GM06990 (cell line): Measurements from ENCODE around the gene PLXDC1.
A peak's percentile ranks its signal among the peaks of the same experiment; 100 is the strongest.
"Not testable (repeated sequence)": the region's sequence is repeated elsewhere in the genome, so short reads cannot be mapped to it uniquely, and the experiment has no call there.

Experiments used
- DNase-seq: peaks from one replicate; pipeline ENCODE4 v3.0.0-alpha.2; 2011; ENCODE audit not compliant: insufficient read length; ENCODE audit errors: extremely low read depth
- H3K27me3 ChIP-seq: replicated peaks from 2 replicates; pipeline ENCODE4 v1.6.0; 2011; ENCODE audit warnings: low read length; ENCODE audit not compliant: control insufficient read depth, insufficient read depth
- H3K36me3 ChIP-seq: 2 replicates; pipeline ENCODE4 v1.5.1; 2011; ENCODE audit warnings: low read length; ENCODE audit not compliant: control insufficient read depth, insufficient read depth
- H3K4me3 ChIP-seq: replicated peaks from 2 replicates; pipeline ENCODE4 v1.5.1; 2011; ENCODE audit warnings: low read depth, mild to moderate bottlenecking, control low read depth, low read length
- TF ChIP-seq, protein P1 (sequence below): IDR thresholded peaks from 2 replicates; pipeline ENCODE4 v1.5.1; 2011; ENCODE audit warnings: low read length, control low read depth, mild to moderate bottlenecking, inconsistent platforms; ENCODE audit not compliant: insufficient read depth, poor library complexity, severe bottlenecking

The PLXDC1 gene

DNA sequence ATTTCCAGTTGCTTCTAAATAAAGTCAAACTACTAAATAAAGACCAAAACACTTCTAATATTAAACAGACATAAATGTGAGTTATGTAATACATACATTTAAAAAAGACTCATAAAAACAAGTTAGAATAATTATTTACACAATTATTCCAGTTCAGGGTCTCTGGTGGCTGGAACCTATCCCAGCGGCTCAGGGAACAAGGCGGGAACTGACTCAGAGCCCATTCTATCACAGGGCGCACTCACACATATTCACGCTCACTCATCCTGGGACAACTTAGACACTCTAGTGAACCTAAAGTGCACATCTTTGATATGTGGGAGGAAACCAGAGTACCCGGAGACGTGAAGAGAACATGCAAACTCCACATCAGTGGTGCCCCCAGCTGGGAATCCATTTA, 25.0 kb downstream of the PLXDC1 start:
- H3K4me3 ChIP-seq = no peak overlapping the region
- H3K36me3 ChIP-seq = no peaks in the 10 kb centered on the region
- no peak for DNase-seq
- TF ChIP-seq, protein P1, sequence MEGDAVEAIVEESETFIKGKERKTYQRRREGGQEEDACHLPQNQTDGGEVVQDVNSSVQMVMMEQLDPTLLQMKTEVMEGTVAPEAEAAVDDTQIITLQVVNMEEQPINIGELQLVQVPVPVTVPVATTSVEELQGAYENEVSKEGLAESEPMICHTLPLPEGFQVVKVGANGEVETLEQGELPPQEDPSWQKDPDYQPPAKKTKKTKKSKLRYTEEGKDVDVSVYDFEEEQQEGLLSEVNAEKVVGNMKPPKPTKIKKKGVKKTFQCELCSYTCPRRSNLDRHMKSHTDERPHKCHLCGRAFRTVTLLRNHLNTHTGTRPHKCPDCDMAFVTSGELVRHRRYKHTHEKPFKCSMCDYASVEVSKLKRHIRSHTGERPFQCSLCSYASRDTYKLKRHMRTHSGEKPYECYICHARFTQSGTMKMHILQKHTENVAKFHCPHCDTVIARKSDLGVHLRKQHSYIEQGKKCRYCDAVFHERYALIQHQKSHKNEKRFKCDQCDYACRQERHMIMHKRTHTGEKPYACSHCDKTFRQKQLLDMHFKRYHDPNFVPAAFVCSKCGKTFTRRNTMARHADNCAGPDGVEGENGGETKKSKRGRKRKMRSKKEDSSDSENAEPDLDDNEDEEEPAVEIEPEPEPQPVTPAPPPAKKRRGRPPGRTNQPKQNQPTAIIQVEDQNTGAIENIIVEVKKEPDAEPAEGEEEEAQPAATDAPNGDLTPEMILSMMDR = no peak
- H3K27me3 ChIP-seq = no peaks in the 10 kb centered on the region

DNA sequence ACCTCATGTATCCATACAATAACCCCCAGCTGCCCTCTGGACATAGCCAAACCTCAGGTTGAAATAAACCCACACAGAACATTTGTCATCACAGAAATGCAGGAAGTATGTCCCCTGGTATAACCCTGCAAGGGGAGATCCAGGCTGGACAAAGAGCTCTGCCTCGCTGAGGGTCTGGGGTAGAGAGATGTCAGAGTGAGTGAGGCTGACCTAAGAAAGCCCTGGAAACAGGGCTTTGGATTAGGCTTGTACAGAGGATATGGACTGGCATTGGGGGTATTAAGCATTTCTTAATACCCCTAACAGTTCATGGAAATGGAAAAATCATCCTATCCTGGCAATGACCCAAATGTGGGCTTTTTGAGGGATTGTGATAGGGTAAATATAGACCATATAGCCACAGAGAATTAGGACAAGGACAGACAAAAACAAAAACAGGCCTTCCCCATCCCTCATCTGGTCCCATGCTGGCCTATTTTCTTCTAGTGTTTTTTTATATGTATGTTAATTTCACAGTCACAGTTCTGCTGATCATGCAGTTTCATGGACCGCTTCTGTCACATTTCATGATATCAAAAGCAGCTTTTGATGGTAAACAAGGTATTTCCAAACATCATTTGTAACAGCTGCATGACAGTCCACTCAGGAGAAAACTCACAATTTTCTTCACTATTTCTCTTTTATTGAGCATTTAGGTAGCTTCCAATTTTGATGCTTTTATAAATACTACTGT, 26.1 kb downstream of the PLXDC1 start:
- no peak for DNase-seq
- Histone ChIP-seq H3K4me3 (no peak overlapping the region), H3K36me3 (no peaks in the 10 kb centered on the region), H3K27me3 (no peaks in the 10 kb centered on the region)
- TF ChIP-seq, protein P1 = no peak

DNA sequence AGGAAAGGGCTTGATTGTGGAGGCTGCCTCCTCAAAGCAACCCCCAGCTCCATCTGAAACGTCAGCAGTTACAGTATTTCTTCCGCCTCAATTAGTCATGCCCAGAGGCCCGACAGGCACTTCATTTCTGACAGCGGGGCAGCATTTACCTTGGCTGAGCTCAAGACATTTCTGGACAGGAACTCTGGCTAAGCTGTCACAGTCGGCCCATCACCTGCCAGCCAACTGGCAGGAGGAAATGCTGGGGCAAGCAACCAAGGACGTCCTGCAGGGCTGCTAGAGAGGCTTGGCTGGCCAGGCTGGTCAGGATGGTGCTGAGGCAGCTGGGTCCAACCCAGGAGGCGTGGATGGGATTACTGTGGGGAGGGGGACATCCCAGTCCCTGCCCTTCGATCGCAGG, 27.8 kb downstream of the PLXDC1 start:
- Histone ChIP-seq H3K27me3 (no peaks in the 10 kb centered on the region), H3K36me3 (no peaks in the 10 kb centered on the region), H3K4me3 (no peak overlapping the region)
- TF ChIP-seq, protein P1 = no peak
- no peak for DNase-seq

GRCh38 chr17:39122991-39123390, 28.4 kb downstream of the PLXDC1 start:
- TF ChIP-seq, protein P1 = no peak
- no peaks in the 10 kb centered on the region for H3K27me3 ChIP-seq
- H3K36me3 ChIP-seq = no peaks in the 10 kb centered on the region
- no peak for DNase-seq
- no peak overlapping the region for H3K4me3 ChIP-seq

DNA sequence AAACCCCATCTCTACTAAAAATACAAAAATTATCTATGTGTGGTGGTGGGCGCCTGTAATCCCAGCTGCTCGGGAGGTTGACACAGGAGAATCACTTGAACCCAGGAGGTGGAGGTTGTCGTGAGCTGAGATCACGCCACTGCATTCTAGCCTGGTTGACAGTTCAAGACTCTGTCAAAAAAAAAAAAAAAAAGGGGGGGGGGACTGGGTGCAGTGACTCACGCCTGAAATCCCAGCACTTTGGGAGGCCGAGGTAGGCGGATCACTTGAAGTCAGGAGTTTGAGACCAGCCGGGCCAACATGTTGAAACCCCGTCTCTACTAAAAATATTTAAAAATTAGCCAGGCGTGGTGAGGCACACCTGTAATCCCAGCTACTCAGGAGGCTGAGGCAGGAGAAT, 29.5 kb downstream of the PLXDC1 start:
- H3K4me3 ChIP-seq, H3K36me3 ChIP-seq, DNase-seq, H3K27me3 ChIP-seq: not testable (repeated sequence)

- TF ChIP-seq, protein P1 = no peak
- Histone ChIP-seq H3K27me3 (no peaks in the 10 kb centered on the region), H3K36me3 (no peaks in the 10 kb centered on the region), H3K4me3 (no peak overlapping the region)
- peak; percentile 60 for DNase-seq
These were observed 32.6 kb downstream of the PLXDC1 start for GRCh38 chr17:39118674-39119419.
